Vagina (tissue), 2 donors: ENCODE results near the gene GOLPH3L. TPM values are rescaled to one million over a fixed set of nuclear protein-coding genes. Genes with fewer than 3 reads are reported as not detected.
"Not testable (repeated sequence)": the region's sequence is repeated elsewhere in the genome, so short reads cannot be mapped to it uniquely, and the experiment has no call there.

ENCODE experiments used
- DNase-seq, 2 donors: peaks; one replicate each; pipeline ENCODE4 v3.0.0-alpha.2; 2017; ENCODE audit errors: extremely low spot score in 2 of 2
- H3K27ac ChIP-seq: fragments of 200-600 bp; sonication (generic); one replicate; pipeline ENCODE4 v1.5.1; 2019
- H3K27me3 ChIP-seq: fragments of 200-600 bp; sonication (generic); one replicate; pipeline ENCODE4 v1.5.1; 2019
- H3K36me3 ChIP-seq, 2 donors: fragments of 200-600 bp; sonication (generic); one replicate each; pipeline ENCODE4 v1.5.1; 2017 to 2019
- H3K4me1 ChIP-seq: fragments of 200-600 bp; sonication (generic); one replicate; pipeline ENCODE4 v1.5.1; 2019
- H3K4me3 ChIP-seq, 2 donors: fragments of 200-600 bp; sonication (generic); 1 replicate in 1 of 2; 2 replicates in 1 of 2; pipeline ENCODE4 v1.5.1; 2016 to 2019
- H3K9me3 ChIP-seq: fragments of 200-600 bp; sonication (generic); one replicate; pipeline ENCODE4 v1.5.1; 2019
- POLR2A ChIP-seq, 2 donors: fragments of 450-650 bp; IDR thresholded peaks; one replicate each; pipeline ENCODE4 v1.6.1; 2017; ENCODE audit warnings: antibody characterized with exemption in 2 of 2, mild to moderate bottlenecking in 2 of 2, moderate library complexity in 2 of 2
- POLR2AphosphoS5 ChIP-seq, 2 donors: sonication (generic); formaldehyde crosslinking; IDR thresholded peaks; one replicate each; pipeline ENCODE4 v1.9.0; 2017; ENCODE audit warnings: antibody characterized with exemption in 2 of 2, mild to moderate bottlenecking in 2 of 2, low read depth in 1 of 2; ENCODE audit not compliant: insufficient read depth in 1 of 2
- intact Hi-C: fragments of 100-400 bp; cut with DNase I; formaldehyde crosslinking; loops from one replicate; pipeline ENCODE4 v1.15.1; 2023
- total RNA-seq: library from RNA; depleted of rRNA; stranded (reverse); fragments of >200 nt; gene quantifications from one replicate; pipeline ENCODE4 v1.2.3, GENCODE V29; 2016
- TF ChIP-seq, protein P1 (sequence below), 3 experiments: fragments of 450-650 bp in 2 of 3; fragments of 200-600 bp in 1 of 3; sonication (generic) in 1 of 3; IDR thresholded peaks; one replicate each; pipeline ENCODE4 v1.5.1; 2017 to 2019; ENCODE audit warnings: antibody characterized with exemption in 3 of 3, mild to moderate bottlenecking in 2 of 3, moderate library complexity in 2 of 3

Gene GOLPH3L
- total RNA-seq, 1 donor from 2014 or later: 21.9 TPM

DNA sequence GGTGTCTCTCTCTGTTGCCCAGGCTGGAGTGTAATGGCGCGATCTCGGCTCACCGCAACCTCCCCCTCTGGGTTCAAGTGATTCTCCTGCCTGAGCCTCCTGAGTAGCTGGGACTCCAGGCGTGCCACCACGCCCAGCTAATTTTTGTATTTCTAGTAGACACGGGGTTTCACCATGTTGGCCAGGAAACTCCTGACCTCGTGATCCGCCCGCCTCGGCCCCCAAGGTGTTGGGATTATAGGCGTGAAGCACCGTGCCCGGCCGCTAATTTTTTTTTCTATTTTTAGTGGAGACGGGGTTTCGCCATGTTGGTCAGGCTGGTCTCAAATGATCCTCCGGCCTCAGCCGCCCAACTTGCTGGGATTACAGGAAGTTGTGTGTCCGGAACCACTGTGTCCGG, 23.1 kb upstream of the GOLPH3L start:
- Histone ChIP-seq H3K9me3 (no peaks in the 10 kb centered on the region), H3K27me3 (no peaks in the 10 kb centered on the region), H3K4me1 (no peaks in the 10 kb centered on the region), H3K36me3 (no peaks in the 10 kb centered on the region), H3K27ac (no peak overlapping the region), H3K4me3 (no peak overlapping the region)
- intact Hi-C loops: no loop called here
- DNase-seq: no peak
- TF ChIP-seq, protein P1, sequence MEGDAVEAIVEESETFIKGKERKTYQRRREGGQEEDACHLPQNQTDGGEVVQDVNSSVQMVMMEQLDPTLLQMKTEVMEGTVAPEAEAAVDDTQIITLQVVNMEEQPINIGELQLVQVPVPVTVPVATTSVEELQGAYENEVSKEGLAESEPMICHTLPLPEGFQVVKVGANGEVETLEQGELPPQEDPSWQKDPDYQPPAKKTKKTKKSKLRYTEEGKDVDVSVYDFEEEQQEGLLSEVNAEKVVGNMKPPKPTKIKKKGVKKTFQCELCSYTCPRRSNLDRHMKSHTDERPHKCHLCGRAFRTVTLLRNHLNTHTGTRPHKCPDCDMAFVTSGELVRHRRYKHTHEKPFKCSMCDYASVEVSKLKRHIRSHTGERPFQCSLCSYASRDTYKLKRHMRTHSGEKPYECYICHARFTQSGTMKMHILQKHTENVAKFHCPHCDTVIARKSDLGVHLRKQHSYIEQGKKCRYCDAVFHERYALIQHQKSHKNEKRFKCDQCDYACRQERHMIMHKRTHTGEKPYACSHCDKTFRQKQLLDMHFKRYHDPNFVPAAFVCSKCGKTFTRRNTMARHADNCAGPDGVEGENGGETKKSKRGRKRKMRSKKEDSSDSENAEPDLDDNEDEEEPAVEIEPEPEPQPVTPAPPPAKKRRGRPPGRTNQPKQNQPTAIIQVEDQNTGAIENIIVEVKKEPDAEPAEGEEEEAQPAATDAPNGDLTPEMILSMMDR (IDR thresholded peaks at IDR 0.05): no peak
- TF ChIP-seq POLR2AphosphoS5 (IDR thresholded peaks at IDR 0.05; ENCODE audit: insufficient read depth in 1 of 2, low read depth in 1 of 2) (no peak), POLR2A (IDR thresholded peaks at IDR 0.05) (no peak)

DNA sequence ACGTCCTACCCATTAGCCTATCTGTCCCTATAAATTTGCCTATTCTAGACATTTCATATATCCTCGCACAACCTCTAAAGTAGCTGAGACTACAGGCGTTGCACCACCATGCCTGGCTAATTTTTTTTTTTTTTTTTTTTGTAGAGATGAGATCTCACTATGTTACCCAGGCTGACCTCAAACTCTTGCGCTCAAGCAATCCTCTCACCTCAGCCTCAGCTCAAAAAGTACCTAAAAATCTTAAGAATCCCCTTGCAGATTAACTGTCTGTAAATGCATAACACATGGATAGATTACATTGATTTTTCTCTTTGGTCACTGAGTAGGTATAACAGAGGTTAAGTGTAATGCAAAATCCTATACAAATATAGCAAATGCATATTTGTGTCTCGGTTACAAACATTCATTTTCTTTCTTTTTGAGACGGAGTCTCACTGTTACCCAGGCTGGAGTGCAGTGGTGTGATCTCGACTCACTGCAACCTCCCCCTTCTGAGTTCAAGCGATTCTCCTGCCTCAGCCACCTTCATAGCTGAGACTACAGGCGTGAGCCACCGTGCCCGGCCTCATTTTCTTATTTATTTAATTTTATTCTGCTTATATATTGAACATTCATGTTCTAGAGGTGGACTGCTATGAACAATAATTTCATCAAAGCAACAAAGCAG, 21.4 kb upstream of the GOLPH3L start:
- Histone ChIP-seq H3K27ac (no peak overlapping the region), H3K4me3 (no peak overlapping the region), H3K4me1 (no peaks in the 10 kb centered on the region), H3K36me3 (no peaks in the 10 kb centered on the region), H3K27me3 (no peaks in the 10 kb centered on the region), H3K9me3 (no peaks in the 10 kb centered on the region)
- intact Hi-C loops: no loop called here
- TF ChIP-seq POLR2AphosphoS5 (IDR thresholded peaks at IDR 0.05; ENCODE audit: insufficient read depth in 1 of 2, low read depth in 1 of 2) (no peak), POLR2A (IDR thresholded peaks at IDR 0.05) (no peak)
- TF ChIP-seq, protein P1 (IDR thresholded peaks at IDR 0.05): no peak
- no peak for DNase-seq

DNA sequence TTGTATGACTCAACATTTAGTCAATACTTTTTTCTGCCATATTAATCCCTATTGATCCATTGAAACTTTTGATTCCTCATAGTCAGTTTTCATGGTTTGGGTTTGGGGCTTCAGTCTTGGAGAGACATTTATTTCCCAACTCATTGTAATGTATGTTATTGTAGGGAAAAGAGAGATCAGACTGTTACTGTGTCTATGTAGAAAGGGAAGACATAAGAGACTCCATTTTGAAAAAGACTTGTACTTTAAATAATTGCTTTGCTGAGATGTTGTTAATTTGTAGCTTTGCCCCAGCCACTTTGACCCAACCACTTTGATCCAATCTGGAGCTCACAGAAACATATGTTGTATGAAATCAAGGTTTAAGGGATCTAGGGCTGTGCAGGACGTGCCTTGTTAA, 12.1 kb upstream of the GOLPH3L start:
- H3K9me3 ChIP-seq, H3K4me1 ChIP-seq, H3K27ac ChIP-seq, H3K36me3 ChIP-seq, intact Hi-C loops, H3K4me3 ChIP-seq, DNase-seq, H3K27me3 ChIP-seq: not testable (repeated sequence)

DNA sequence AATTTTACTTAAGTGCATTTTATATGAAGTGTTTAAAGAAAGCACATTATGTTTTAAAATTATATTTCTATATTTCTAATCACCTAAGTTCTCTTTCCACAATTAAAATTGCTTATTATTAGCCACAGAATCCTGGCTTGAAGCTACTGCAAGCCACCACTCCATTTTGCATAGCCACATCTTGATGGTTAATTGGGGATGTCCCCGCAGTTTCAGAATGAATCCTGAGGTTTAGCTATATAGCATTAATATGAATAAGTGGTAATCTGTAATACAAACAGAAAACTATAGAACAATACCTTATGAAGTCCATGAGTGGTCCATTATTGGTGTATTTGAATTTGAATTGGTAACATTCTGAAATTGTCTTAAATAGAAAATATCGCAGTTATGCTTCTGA, 11.6 kb upstream of the GOLPH3L start:
- no peaks in the 10 kb centered on the region for H3K27me3 ChIP-seq
- H3K9me3 ChIP-seq: no peaks in the 10 kb centered on the region
- no peak overlapping the region for H3K27ac ChIP-seq
- no peaks in the 10 kb centered on the region for H3K4me1 ChIP-seq
- intact Hi-C loops: no loop called here
- no peak for DNase-seq
- TF ChIP-seq POLR2A (IDR thresholded peaks at IDR 0.05): no peak
- no peak for TF ChIP-seq POLR2AphosphoS5 (IDR thresholded peaks at IDR 0.05; ENCODE audit: insufficient read depth in 1 of 2, low read depth in 1 of 2)
- TF ChIP-seq, protein P1 (IDR thresholded peaks at IDR 0.05): no peak
- no peak overlapping the region for H3K4me3 ChIP-seq
- no peaks in the 10 kb centered on the region for H3K36me3 ChIP-seq

DNA sequence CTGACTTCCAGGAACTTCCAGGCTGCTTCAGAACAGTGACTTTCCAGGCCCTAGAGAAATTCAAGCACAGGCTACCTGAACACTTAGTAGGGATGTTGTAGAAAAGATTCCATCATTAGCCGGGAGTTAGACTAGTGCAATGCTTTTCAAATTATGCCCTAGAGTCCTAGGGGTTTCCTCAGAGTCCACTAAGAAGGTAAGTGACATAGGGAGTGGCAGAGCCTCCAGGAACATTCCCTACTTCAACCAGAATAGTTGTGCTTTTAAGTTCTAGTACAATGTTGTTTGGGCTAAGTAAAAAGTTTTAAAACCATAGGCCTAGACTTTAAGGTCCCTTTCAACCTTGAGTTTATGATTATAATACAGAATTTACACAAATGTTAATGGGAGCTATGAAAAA, 9.1 kb upstream of the GOLPH3L start:
- DNase-seq: no peak
- Histone ChIP-seq H3K27ac (no peak overlapping the region), H3K27me3 (no peaks in the 10 kb centered on the region), H3K4me3 (no peak overlapping the region), H3K36me3 (no peaks in the 10 kb centered on the region), H3K4me1 (no peaks in the 10 kb centered on the region), H3K9me3 (no peaks in the 10 kb centered on the region)
- TF ChIP-seq POLR2A (IDR thresholded peaks at IDR 0.05) (no peak), POLR2AphosphoS5 (IDR thresholded peaks at IDR 0.05; ENCODE audit: insufficient read depth in 1 of 2, low read depth in 1 of 2) (no peak)
- TF ChIP-seq, protein P1 (IDR thresholded peaks at IDR 0.05): no peak
- intact Hi-C loops: no loop called here
